Ovary (tissue), 9 donors: ENCODE measurements around the gene HHAT. TPM values are rescaled to one million over a fixed set of nuclear protein-coding genes. Genes with fewer than 3 reads are reported as not detected.
"Not testable (repeated sequence)": the region's sequence is repeated elsewhere in the genome, so short reads cannot be mapped to it uniquely, and the experiment has no call there.

Source experiments
- DNase-seq, 5 donors: peaks; one replicate each; pipeline ENCODE4 v3.0.0-alpha.2; 2019 to 2020
- H3K27ac ChIP-seq, 2 donors: fragments of 200-600 bp; one replicate each; pipeline versions ENCODE4 v1.5.1 to v1.8.0; 2019 to 2022
- H3K27me3 ChIP-seq: fragments of 200-600 bp; one replicate; pipeline ENCODE4 v1.8.0; 2022
- H3K36me3 ChIP-seq: fragments of 200-600 bp; sonication (generic); one replicate; pipeline ENCODE4 v1.5.1; 2019
- H3K4me1 ChIP-seq: one replicate; pipeline ENCODE4 v1.8.1; 2013; ENCODE audit warnings: mild to moderate bottlenecking, moderate library complexity; ENCODE audit not compliant: insufficient read depth
- H3K4me3 ChIP-seq: fragments of 200-600 bp; sonication (generic); one replicate; pipeline ENCODE4 v1.5.1; 2017
- H3K9me3 ChIP-seq, 2 donors: fragments of 200-600 bp in 1 of 2; sonication (generic) in 1 of 2; one replicate each; pipeline versions ENCODE4 v1.5.1 to v1.8.1; 2013 to 2019; ENCODE audit warnings: mild to moderate bottlenecking in 1 of 2, moderate library complexity in 1 of 2
- EP300 ChIP-seq: sonication (generic); formaldehyde crosslinking; IDR thresholded peaks from one replicate; pipeline ENCODE4 v1.6.1; 2017; ENCODE audit warnings: antibody characterized with exemption
- POLR2A ChIP-seq: fragments of 450-650 bp; IDR thresholded peaks from one replicate; pipeline ENCODE4 v1.6.1; 2017; ENCODE audit warnings: antibody characterized with exemption, mild to moderate bottlenecking, moderate library complexity
- WGBS, 3 donors: extraction: QIAGEN DNeasy Blood & Tissue Kit in 1 of 3; methylation state at CpG; one replicate each; pipeline versions ENCODE4 v1.1.5 to v1.1.7; 2013 to 2017; 5-methylcytosine and 5-hydroxymethylcytosine counted together
- intact Hi-C, 4 donors: fragments of 100-400 bp; cut with DNase I; formaldehyde crosslinking; loops; one replicate each; pipeline versions ENCODE4 v1.11.0 to v1.15.1; 2022 to 2023
- polyA plus RNA-seq, 2 donors: library from polyadenylated mRNA; stranded (reverse); fragments of 200-250 nt in 1 of 2; fragments of 350-450 nt in 1 of 2; fragmentation: Illumina TruSeq in 1 of 2; extraction: RNeasy Lipid Tissue Mini Kit (QIAGEN cat#74804) in 1 of 2; gene quantifications; one replicate each; pipeline ENCODE4 v1.2.3, GENCODE V29; 2013 to 2014
- total RNA-seq, 7 donors: library from RNA; depleted of rRNA in 2 of 7; stranded (reverse); fragments of >200 nt in 2 of 7; fragmentation: NEBNext Ultra II Directional in 3 of 7; extraction: Animal tissue kit (Norgen Biotek cat#: 25700) in 3 of 7; gene quantifications; one replicate each; pipeline versions ENCODE4 v1.1.0 to v1.2.4, GENCODE V29; 2016 to 2023
- TF ChIP-seq, protein P1 (sequence below), 3 donors: fragments of 450-650 bp in 2 of 3; fragments of 200-600 bp in 1 of 3; IDR thresholded peaks; one replicate each; pipeline versions ENCODE4 v1.5.1 to v1.8.0; 2016 to 2022; ENCODE audit warnings: antibody characterized with exemption in 3 of 3, mild to moderate bottlenecking in 1 of 3
- donor health status: DM: no; HTN: no; CAD: no; lungs with moderate emphysema.
- donor health status: DM: no; HTN: no; CAD: no.
- donor health status: Bipolar disorder and iron deficiency.
- donor health status: DM: yes; HTN: yes; CAD: no.
- donor health status: DM: no; HTN: no; CAD: no.
- donor health status: DM: yes; HTN: yes; CAD: no.

Gene HHAT
- total and polyA plus RNA-seq, 9 donors, result 2.1 to 10.5 (median 4.1) TPM

DNA sequence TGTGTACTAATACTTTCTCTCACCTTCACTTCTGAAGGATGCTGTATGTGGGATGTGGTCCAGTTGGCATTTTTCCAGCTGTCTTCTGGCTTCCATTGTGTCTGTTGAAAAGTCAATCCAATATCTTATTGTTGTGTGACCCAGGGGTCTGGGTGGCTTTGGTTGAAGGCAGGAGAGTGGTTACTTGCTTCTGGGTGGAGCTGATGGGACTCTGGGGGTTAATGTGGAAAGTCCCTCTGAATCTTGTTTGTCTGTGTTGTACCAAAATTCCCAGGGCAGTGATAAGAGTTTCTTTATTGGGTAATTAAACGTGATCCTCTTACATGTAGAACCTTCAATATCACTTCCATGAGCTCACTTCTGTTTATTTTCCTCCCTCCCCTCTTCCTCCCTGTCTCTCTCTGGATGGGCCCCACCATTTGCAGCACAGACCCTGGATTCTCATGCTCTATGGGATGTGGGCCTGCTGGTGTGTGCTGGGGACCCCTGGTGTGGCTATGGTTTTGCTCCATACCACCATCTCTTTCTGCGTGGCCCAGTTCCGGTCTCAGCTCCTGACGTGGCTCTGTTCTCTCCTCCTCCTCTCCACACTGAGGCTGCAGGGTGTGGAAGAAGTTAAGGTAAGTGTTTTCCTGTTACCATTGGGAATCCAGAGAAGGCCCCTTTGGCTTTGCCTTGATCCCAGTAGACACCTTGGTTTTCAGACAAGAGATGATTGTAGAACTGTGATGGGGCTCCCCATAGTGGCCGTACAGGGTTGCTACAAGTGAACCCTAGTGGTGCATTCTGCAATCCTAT lies 71.5 kb downstream of the HHAT start:
- intact Hi-C loops, result loop anchor here in 1 of 4 donors (10.0 kb wide), 1 partner anchor 735 kb away; the partner anchor contains the start of gene KCNH1
- 60 to 67% (median 64%) methylated on average over 5 of the region's 5 CpGs for WGBS, 3 donors

DNA sequence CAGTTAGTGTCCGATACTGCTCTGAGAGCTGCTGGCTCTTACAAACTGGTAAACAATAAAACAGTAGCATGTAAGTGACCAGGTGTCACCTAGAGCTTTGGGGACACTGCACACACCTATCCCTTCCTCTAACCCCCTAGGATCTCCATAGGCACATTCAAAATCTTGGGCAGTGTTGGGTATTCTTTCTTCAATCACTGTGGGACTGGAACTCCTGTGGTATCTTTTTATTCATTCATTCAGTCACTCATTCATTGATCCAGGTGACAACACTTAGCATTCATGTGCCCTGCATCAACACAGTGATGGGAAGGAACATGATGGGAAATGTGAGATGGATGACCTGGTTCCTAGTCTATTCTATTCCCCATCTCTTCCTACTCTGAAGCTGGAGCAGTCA lies 73.9 kb downstream of the HHAT start:
- no peak overlapping the region for H3K4me3 ChIP-seq
- no peak for DNase-seq
- no peaks in the 10 kb centered on the region for H3K9me3 ChIP-seq
- H3K27ac ChIP-seq, result no peak overlapping the region
- TF ChIP-seq POLR2A, result no peak
- no peaks in the 10 kb centered on the region for H3K36me3 ChIP-seq
- peaks cover 2% of the 10 kb centered on the region for H3K4me1 ChIP-seq
- H3K27me3 ChIP-seq, result no peaks in the 10 kb centered on the region
- whole genome bisulfite sequencing, 3 donors, result 95 to 100% (median 97%) methylated on average over 1 of the region's 1 CpG
- intact Hi-C loops, result loop anchor here in 1 of 4 donors (10.0 kb wide), 1 partner anchor 732 kb away; the partner anchor contains the start of gene KCNH1

More for the DNA sequence above, 71.5 kb downstream of the HHAT start:
- no peak overlapping the region for H3K27ac ChIP-seq
- H3K4me1 ChIP-seq, result peaks cover 2% of the 10 kb centered on the region
- H3K27me3 ChIP-seq, result no peaks in the 10 kb centered on the region
- no peaks in the 10 kb centered on the region for H3K36me3 ChIP-seq
- H3K4me3 ChIP-seq, result no peak overlapping the region
- no peaks in the 10 kb centered on the region for H3K9me3 ChIP-seq
- TF ChIP-seq EP300, result no peak
- TF ChIP-seq POLR2A, result no peak
- TF ChIP-seq, protein P1, sequence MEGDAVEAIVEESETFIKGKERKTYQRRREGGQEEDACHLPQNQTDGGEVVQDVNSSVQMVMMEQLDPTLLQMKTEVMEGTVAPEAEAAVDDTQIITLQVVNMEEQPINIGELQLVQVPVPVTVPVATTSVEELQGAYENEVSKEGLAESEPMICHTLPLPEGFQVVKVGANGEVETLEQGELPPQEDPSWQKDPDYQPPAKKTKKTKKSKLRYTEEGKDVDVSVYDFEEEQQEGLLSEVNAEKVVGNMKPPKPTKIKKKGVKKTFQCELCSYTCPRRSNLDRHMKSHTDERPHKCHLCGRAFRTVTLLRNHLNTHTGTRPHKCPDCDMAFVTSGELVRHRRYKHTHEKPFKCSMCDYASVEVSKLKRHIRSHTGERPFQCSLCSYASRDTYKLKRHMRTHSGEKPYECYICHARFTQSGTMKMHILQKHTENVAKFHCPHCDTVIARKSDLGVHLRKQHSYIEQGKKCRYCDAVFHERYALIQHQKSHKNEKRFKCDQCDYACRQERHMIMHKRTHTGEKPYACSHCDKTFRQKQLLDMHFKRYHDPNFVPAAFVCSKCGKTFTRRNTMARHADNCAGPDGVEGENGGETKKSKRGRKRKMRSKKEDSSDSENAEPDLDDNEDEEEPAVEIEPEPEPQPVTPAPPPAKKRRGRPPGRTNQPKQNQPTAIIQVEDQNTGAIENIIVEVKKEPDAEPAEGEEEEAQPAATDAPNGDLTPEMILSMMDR (IDR thresholded peaks at IDR 0.05), result peak; percentile 19 to 54 (median 44)
- DNase-seq, result peak; percentile 25 to 61 (median 36)

DNA sequence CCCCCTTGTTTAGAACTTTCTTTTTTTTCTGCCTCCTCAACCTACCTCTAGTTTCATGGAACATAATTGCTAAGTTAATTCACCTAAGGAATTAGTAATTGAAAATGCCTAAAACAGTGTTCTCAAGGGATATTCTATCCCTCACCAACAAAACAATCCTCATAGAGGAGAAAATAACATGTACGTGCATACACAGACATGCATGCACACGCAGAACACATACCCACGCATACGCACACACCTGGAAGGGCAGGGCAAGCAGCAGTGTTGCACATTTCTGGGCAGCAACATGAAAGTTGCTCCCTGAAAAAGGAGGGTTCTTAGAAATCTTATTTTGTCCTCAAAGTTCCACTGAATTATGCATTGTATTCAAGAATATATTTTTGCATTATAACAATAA lies 76.6 kb downstream of the HHAT start:
- H3K36me3 ChIP-seq, result no peaks in the 10 kb centered on the region
- 90 to 94% (median 92%) methylated on average over 4 of the region's 4 CpGs for WGBS, 3 donors
- H3K4me3 ChIP-seq, result no peak overlapping the region
- H3K27ac ChIP-seq, result no peak overlapping the region
- no peaks in the 10 kb centered on the region for H3K27me3 ChIP-seq
- no peak for DNase-seq
- no peak for TF ChIP-seq POLR2A
- TF ChIP-seq, protein P1 (IDR thresholded peaks at IDR 0.05), result no peak
- no peak for TF ChIP-seq EP300
- H3K9me3 ChIP-seq, result no peaks in the 10 kb centered on the region
- H3K4me1 ChIP-seq, result no peaks in the 10 kb centered on the region
- intact Hi-C loops, result loop anchor here in 1 of 4 donors (10.0 kb wide), 1 partner anchor 729 kb away; the partner anchor contains the start of gene KCNH1

DNA sequence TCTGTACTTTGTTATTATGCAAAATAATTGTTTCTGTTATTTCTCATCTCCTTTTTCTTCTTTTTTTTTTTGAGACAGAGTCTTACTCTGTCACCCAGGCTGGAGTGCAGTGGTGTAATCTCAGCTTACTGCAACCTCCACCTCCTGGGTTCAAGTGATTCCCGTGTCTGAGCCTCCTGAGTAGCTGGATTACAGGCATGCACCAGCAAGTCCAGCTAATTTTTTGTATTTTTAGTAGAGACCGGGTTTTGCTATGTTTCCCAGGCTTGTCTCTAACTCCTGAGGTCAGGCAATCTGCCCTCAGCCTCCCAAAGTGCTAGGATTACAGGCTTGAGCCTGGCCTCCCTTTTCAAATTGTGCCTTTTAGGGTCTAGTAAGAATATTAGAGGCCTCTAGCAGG lies 77.6 kb downstream of the HHAT start:
- WGBS, 3 donors, result 61 to 75% (median 75%) methylated on average over 2 of the region's 2 CpGs
- DNase-seq, result not testable (repeated sequence)

DNA sequence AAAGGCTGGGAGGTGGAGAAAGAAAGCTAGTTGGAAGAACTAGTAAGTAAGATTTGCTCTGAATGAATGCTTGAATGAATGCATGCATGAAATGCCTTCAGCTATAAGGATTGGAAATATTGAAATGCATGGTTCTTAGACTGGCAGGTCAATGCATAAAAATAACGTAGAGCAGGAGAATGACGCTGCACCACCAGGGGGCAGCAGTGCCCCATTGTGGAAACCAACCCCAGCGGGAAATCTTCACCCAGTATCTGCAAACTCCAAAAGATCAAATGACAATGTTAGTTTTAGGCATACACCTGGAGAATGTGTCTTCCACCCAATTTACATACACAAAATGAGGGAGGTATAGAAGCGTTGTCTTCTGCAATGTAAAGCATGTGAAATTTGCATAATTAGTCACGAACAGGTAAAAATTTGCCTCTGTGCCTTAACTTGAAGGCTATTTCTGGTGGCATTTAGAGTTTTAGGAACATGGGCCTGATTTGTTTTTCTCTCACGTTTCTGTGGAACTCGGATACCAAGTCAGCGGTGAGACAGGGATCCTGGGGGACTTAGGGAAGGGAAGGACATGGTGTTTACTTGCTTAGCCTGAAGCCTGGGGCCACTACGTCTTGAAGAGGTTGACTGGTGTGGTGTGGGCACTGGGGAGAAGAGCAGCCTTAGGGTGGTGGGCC lies 78.6 kb downstream of the HHAT start:
- intact Hi-C loops, result loop anchor here in 1 of 4 donors (10.0 kb wide), 1 partner anchor 727 kb away; the partner anchor contains the start of gene KCNH1
- DNase-seq, result peak; percentile 32 to 80 (median 66)
- Histone ChIP-seq H3K4me1 (no peaks in the 10 kb centered on the region), H3K4me3 (no peak overlapping the region), H3K36me3 (no peaks in the 10 kb centered on the region), H3K9me3 (no peaks in the 10 kb centered on the region), H3K27me3 (no peaks in the 10 kb centered on the region), H3K27ac (no peak overlapping the region)
- WGBS, 3 donors, result 24 to 26% (median 25%) methylated on average over 9 of the region's 9 CpGs
- TF ChIP-seq POLR2A, result no peak
- TF ChIP-seq, protein P1 (IDR thresholded peaks at IDR 0.05), result peak; percentile 22 to 94 (median 71)
- no peak for TF ChIP-seq EP300

More for the DNA sequence above, 77.6 kb downstream of the HHAT start:
- not testable (repeated sequence) for H3K36me3 ChIP-seq, H3K9me3 ChIP-seq, H3K27ac ChIP-seq, H3K27me3 ChIP-seq, H3K4me3 ChIP-seq, H3K4me1 ChIP-seq
- intact Hi-C loops, result loop anchor here in 1 of 4 donors (10.0 kb wide), 1 partner anchor 728 kb away; the partner anchor contains the start of gene KCNH1
